T-cell (primary cell): Measurements from ENCODE around the gene ARL5B. TPM values are rescaled to one million over a fixed set of nuclear protein-coding genes. Genes with fewer than 3 reads are reported as not detected.
"Not testable (repeated sequence)": the region's sequence is repeated elsewhere in the genome, so short reads cannot be mapped to it uniquely, and the experiment has no call there.

Experiments
- ATAC-seq, 4 experiments: fragments of 200-7000 bp in 3 of 4; fragments of 150-1000 bp in 1 of 4; cut with Tn5 transposase; replicated peaks in 1 of 4; 1 replicate in 3 of 4; 2 replicates in 1 of 4; pipeline ENCODE4 v1.10.0; 2021; ENCODE audit warnings: moderate library complexity in 3 of 4, mild to moderate bottlenecking in 2 of 4, moderate number of reproducible peaks in 1 of 4
- CTCF ChIA-PET, 2 donors: fragments of 300-600 bp; sonication (Branson Sonifier 250); formaldehyde crosslinking; loops; one replicate each; lab custom pipeline; 2022; ENCODE audit warnings: antibody characterized with exemption in 2 of 2; lab: Charles Lee
- POLR2A ChIA-PET, 2 donors: fragments of 300-600 bp; sonication (Branson Sonifier 250); formaldehyde crosslinking; loops; one replicate each; lab custom pipeline; 2022; ENCODE audit warnings: antibody characterized with exemption in 2 of 2; lab: Charles Lee
- DNase-seq, 35 experiments: peaks; one replicate each; pipeline versions ENCODE4 v3.0.0 to v3.0.0-alpha.2; 2013 to 2023
- H3K27ac ChIP-seq: one replicate; pipeline ENCODE4 v1.5.1; 2013; ENCODE audit warnings: low read length
- H3K27me3 ChIP-seq, 2 experiments: replicated peaks in 1 of 2; 1 replicate in 1 of 2; 2 replicates in 1 of 2; pipeline versions ENCODE4 v1.6.1 to v1.7.0; 2013; ENCODE audit warnings: low read length in 1 of 2, mixed read lengths in 1 of 2; ENCODE audit not compliant: control insufficient read depth in 2 of 2, insufficient read depth in 2 of 2; ENCODE audit errors: extremely low read depth in 1 of 2
- H3K36me3 ChIP-seq, 2 donors: 1 replicate in 1 of 2; 2 replicates in 1 of 2; pipeline versions ENCODE4 v1.6.1 to v1.7.0; 2013; ENCODE audit warnings: low read length in 1 of 2; ENCODE audit not compliant: control insufficient read depth in 2 of 2, insufficient read depth in 1 of 2; ENCODE audit errors: extremely low read depth in 1 of 2
- H3K4me1 ChIP-seq, 2 experiments: 1 replicate in 1 of 2; 2 replicates in 1 of 2; pipeline versions ENCODE4 v1.6.1 to v1.7.0; 2013; ENCODE audit warnings: low read length in 2 of 2, mixed read lengths in 1 of 2; ENCODE audit not compliant: insufficient read depth in 2 of 2, control insufficient read depth in 1 of 2; ENCODE audit errors: extremely low read depth in 1 of 2
- H3K4me3 ChIP-seq, 2 donors: 1 replicate in 1 of 2; 2 replicates in 1 of 2; pipeline versions ENCODE4 v1.5.1 to v1.7.0; 2013; ENCODE audit warnings: mild to moderate bottlenecking in 2 of 2, low read length in 1 of 2, moderate library complexity in 1 of 2; ENCODE audit not compliant: control insufficient read depth in 1 of 2; ENCODE audit errors: extremely low read depth in 1 of 2
- H3K9me3 ChIP-seq: 2 replicates; pipeline ENCODE4 v1.7.0; 2013
- H3K27ac Mint-ChIP-seq, 2 donors: one replicate each; pipeline ENCODE4 v1.8.0; 2020 to 2021; ENCODE audit warnings: mild to moderate bottlenecking in 2 of 2, mixed read lengths in 2 of 2
- H3K27me3 Mint-ChIP-seq, 2 donors: one replicate each; pipeline ENCODE4 v1.8.0; 2021 to 2022; ENCODE audit warnings: mixed read lengths in 2 of 2
- H3K36me3 Mint-ChIP-seq: one replicate; pipeline ENCODE4 v1.8.0; 2021; ENCODE audit warnings: mixed read lengths
- H3K4me1 Mint-ChIP-seq, 3 donors: one replicate each; pipeline ENCODE4 v1.8.0; 2020 to 2022; ENCODE audit warnings: mixed read lengths in 3 of 3, mild to moderate bottlenecking in 1 of 3
- H3K4me3 Mint-ChIP-seq, 3 donors: one replicate each; pipeline ENCODE4 v1.8.0; 2020 to 2022; ENCODE audit warnings: mild to moderate bottlenecking in 3 of 3, mixed read lengths in 3 of 3, moderate library complexity in 3 of 3
- H3K9me3 Mint-ChIP-seq, 3 donors: one replicate each; pipeline ENCODE4 v1.8.0; 2020 to 2022; ENCODE audit warnings: mixed read lengths in 3 of 3
- WGBS: methylation state at CpG from one replicate; pipeline ENCODE4 v1.1.5; 2013; ENCODE audit warnings: missing lambda C conversion rate; ENCODE audit not compliant: insufficient coverage; 5-methylcytosine and 5-hydroxymethylcytosine counted together
- total RNA-seq, 35 experiments: library from RNA in 6 of 35; stranded (reverse) in 6 of 35; fragments of 120-200 nt in 1 of 35; gene quantifications; one replicate each; pipeline versions ENCODE4 v1.2.1 to v1.2.4 and lab custom pipeline; 2013 to 2026

Gene ARL5B
- total RNA-seq, 5 donors from 2014 or later (not counting 1 experiment from before 2014, with no cell fraction given), result 9.7 to 14.9 (median 10.4) TPM

GRCh38 chr10:18620856-18621255 lies 38.4 kb upstream of the ARL5B start:
- Mint-ChIP-seq H3K4me3 (no peak overlapping the region), H3K9me3 (no peaks in the 10 kb centered on the region), H3K27ac (no peak overlapping the region), H3K4me1 (peaks cover 0 to 6% (median 0%) of the 10 kb centered on the region in 3 donors), H3K27me3 (no peaks in the 10 kb centered on the region), H3K36me3 (peaks cover 37% of the 10 kb centered on the region)
- no peak for DNase-seq
- Histone ChIP-seq H3K9me3 (no peaks in the 10 kb centered on the region), H3K36me3 (peaks cover 0 to 8% of the 10 kb centered on the region in 2 donors), H3K4me3 (no peak overlapping the region), H3K27ac (no peak overlapping the region), H3K4me1 (no peaks in the 10 kb centered on the region), H3K27me3 (no peaks in the 10 kb centered on the region)
- ChIA-PET CTCF (no interaction called here), POLR2A (no interaction called here)
- no peak for ATAC-seq

DNA sequence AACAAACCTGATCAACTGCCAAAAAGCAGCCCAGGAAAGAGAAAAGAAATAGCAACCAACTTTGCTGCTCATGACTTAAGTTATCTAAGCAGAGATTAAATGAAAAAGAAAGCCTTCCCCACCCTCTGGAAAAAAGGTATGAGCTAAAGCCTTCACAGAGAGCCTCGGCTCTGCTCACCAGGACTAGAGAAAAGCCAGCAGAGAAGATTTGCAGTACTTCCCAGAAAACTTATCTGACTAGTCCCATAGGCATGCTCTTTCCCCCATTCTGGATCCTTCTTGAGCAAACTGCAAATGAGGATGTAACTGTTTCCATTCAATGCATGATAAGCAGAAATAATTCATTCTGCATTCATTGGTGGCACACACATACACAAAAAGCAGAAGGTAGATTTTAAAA lies 35.6 kb upstream of the ARL5B start:
- H3K36me3 ChIP-seq, H3K4me3 ChIP-seq, H3K4me1 ChIP-seq, H3K27ac ChIP-seq, H3K27me3 Mint-ChIP-seq, H3K9me3 ChIP-seq, ATAC-seq, H3K27ac Mint-ChIP-seq, H3K27me3 ChIP-seq, H3K4me3 Mint-ChIP-seq, CTCF ChIA-PET, H3K9me3 Mint-ChIP-seq, DNase-seq: not testable (repeated sequence)
- peaks cover 17 to 19% (median 19%) of the 10 kb centered on the region in 3 donors for H3K4me1 Mint-ChIP-seq
- WGBS, result no CpG with 5 or more reads among the region's 1 CpG
- peaks cover 32% of the 10 kb centered on the region for H3K36me3 Mint-ChIP-seq
- POLR2A ChIA-PET, result interaction anchor here in 1 of 2 donors (0.6 kb wide), 1 partner anchor 1163 kb away, joined by 5 read pairs; no protein-coding TSS in a partner anchor

DNA sequence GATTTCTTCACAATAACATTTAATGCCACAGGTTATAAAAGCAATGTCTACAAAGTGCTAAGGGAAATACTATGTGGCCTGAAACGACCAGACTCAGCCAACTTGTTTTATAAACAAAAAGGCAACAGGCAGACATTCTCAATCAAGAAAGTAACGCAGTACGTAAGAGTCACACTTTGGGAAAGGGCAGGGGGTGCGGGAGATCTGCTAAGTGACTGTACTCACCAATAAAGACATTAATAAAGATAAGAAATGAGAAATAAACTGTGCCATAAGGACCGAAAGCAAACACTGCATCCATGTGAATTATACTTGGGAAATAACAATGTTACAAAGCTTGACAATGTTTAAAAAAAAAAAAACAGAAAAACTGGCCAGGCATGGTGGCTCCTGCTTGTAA lies 33.3 kb upstream of the ARL5B start:
- Mint-ChIP-seq H3K27ac (no peak overlapping the region), H3K4me1 (peaks cover 18 to 19% (median 19%) of the 10 kb centered on the region in 3 donors), H3K9me3 (no peaks in the 10 kb centered on the region), H3K27me3 (no peaks in the 10 kb centered on the region), H3K4me3 (peak overlapping the region in 1 of 3 donors; percentile 21), H3K36me3 (peaks cover 24% of the 10 kb centered on the region)
- Histone ChIP-seq H3K4me3 (no peak overlapping the region), H3K36me3 (peaks cover 0 to 8% of the 10 kb centered on the region in 2 donors), H3K9me3 (no peaks in the 10 kb centered on the region), H3K27ac (no peak overlapping the region), H3K4me1 (peaks cover 0 to 3% of the 10 kb centered on the region in 2 experiments), H3K27me3 (no peaks in the 10 kb centered on the region)
- ChIA-PET CTCF (interaction anchor here (0.6 kb wide), 2 partner anchors 8 to 1170 kb away, joined by 3 read pairs; no protein-coding TSS in a partner anchor), POLR2A (no interaction called here)
- WGBS, result no CpG with 5 or more reads among the region's 5 CpGs
- DNase-seq (no peak), ATAC-seq (no peak)

GRCh38 chr10:18627452-18628018 lies 31.7 kb upstream of the ARL5B start:
- H3K4me3 ChIP-seq, result peak overlapping the region; percentile 59 to 83
- CTCF ChIA-PET, H3K9me3 ChIP-seq, H3K36me3 ChIP-seq, H3K4me1 ChIP-seq, H3K9me3 Mint-ChIP-seq, H3K27me3 Mint-ChIP-seq, H3K27me3 ChIP-seq, POLR2A ChIA-PET: not testable (repeated sequence)
- H3K27ac Mint-ChIP-seq, result peak overlapping the region; percentile 90 to 92
- peak; percentile 52 to 72 (median 58) for ATAC-seq
- peak overlapping the region; percentile 58 for H3K27ac ChIP-seq
- H3K4me3 Mint-ChIP-seq, result peak overlapping the region; percentile 86 to 89 (median 87)
- WGBS, result 11% methylated on average over 24 of the region's 25 CpGs
- H3K36me3 Mint-ChIP-seq, result peaks cover 16% of the 10 kb centered on the region
- DNase-seq, result peak; percentile 54 to 84 (median 73)
- peaks cover 18 to 19% (median 19%) of the 10 kb centered on the region in 3 donors for H3K4me1 Mint-ChIP-seq

GRCh38 chr10:18632500-18632899 lies 26.7 kb upstream of the ARL5B start:
- not testable (repeated sequence) for H3K27ac ChIP-seq, H3K9me3 Mint-ChIP-seq
- WGBS, result no CpG with 5 or more reads among the region's 3 CpGs

GRCh38 chr10:18635995-18636394 lies 23.2 kb upstream of the ARL5B start:
- no peaks in the 10 kb centered on the region for H3K4me1 ChIP-seq
- H3K27ac Mint-ChIP-seq, result no peak overlapping the region
- H3K36me3 ChIP-seq, result no peaks in the 10 kb centered on the region
- H3K27ac ChIP-seq, result no peak overlapping the region
- ATAC-seq (no peak), DNase-seq (no peak)
- H3K36me3 Mint-ChIP-seq, result peaks cover 15% of the 10 kb centered on the region
- no peaks in the 10 kb centered on the region for H3K4me1 Mint-ChIP-seq
- H3K9me3 Mint-ChIP-seq, result no peaks in the 10 kb centered on the region
- no peaks in the 10 kb centered on the region for H3K27me3 ChIP-seq
- H3K27me3 Mint-ChIP-seq, result no peaks in the 10 kb centered on the region
- ChIA-PET POLR2A (interaction anchor here (0.5 to 0.7 kb wide), 2 partner anchors 23 to 1055 kb away, joined by 3 to 4 read pairs; no protein-coding TSS in a partner anchor), CTCF (interaction anchor here in 1 of 2 donors (0.7 kb wide), 2 partner anchors 22 to 103 kb away, joined by 3 to 4 read pairs; no protein-coding TSS in a partner anchor)
- H3K9me3 ChIP-seq, result no peaks in the 10 kb centered on the region
- no peak overlapping the region for H3K4me3 ChIP-seq
- H3K4me3 Mint-ChIP-seq, result no peak overlapping the region
- no CpG with 5 or more reads among the region's 4 CpGs for WGBS

More at GRCh38 chr10:18632500-18632899, 26.7 kb upstream of the ARL5B start:
- Mint-ChIP-seq H3K36me3 (peaks cover 19% of the 10 kb centered on the region), H3K4me1 (peaks cover 8 to 10% (median 9%) of the 10 kb centered on the region in 3 donors)
- H3K4me3 Mint-ChIP-seq, H3K4me3 ChIP-seq, H3K36me3 ChIP-seq, POLR2A ChIA-PET, H3K27ac Mint-ChIP-seq, ATAC-seq, H3K9me3 ChIP-seq, H3K27me3 ChIP-seq, DNase-seq, H3K27me3 Mint-ChIP-seq, CTCF ChIA-PET, H3K4me1 ChIP-seq: not testable (repeated sequence)
